Measurements from ENCODE around the gene ZNF423.

DNA sequence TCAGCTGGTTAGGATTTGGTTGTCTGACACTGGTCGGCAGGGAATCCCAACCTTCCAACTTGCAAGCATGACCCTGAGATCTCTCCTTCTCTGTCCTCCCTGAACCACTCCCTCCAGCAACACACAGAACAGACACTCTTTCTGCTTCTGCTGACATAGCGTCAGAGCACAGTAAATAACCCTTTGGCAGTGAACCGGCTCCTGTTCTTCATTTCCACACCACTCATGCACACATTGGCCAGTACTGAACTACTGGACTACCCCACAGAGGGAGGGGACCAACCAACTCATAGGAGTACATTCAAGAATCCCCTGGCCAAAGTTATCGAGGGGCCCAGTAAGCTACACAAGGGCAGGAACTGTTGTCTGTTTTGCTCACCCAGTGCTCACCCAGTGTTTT lies 138.2 kb downstream of the ZNF423 start:
- TF ChIP-seq CTCF (IDR thresholded peaks at IDR 0.05) (no peak), MXI1 (IDR thresholded peaks at IDR 0.05; ENCODE audit: low read depth, low read length) (no peak), SIN3A (IDR thresholded peaks at IDR 0.05; ENCODE audit: borderline replicate concordance, low read depth, low read length) (no peak), POLR2AphosphoS5 (IDR thresholded peaks at IDR 0.05; ENCODE audit: low read depth, low read length) (no peak), FOXJ3 (CRISPR knock-in tag; IDR thresholded peaks at IDR 0.05) (no peak), GABPA (IDR thresholded peaks at IDR 0.05; ENCODE audit: low read depth) (no peak), SMC3 (IDR thresholded peaks at IDR 0.05; ENCODE audit: low read depth, low read length) (no peak), CHD2 (IDR thresholded peaks at IDR 0.05; ENCODE audit: low read length, partially characterized antibody) (no peak), RXRA (IDR thresholded peaks at IDR 0.05; ENCODE audit: borderline replicate concordance, low read depth) (no peak), MAX (IDR thresholded peaks at IDR 0.05; ENCODE audit: low read depth) (no peak), TAF1 (IDR thresholded peaks at IDR 0.05; ENCODE audit: borderline replicate concordance, low read depth, low read length) (no peak), EZH2phosphoT487 (IDR thresholded peaks at IDR 0.05; ENCODE audit: borderline replicate concordance, low read depth) (no peak), NFIC (IDR thresholded peaks at IDR 0.05; ENCODE audit: borderline replicate concordance) (no peak)
